Spinal cord (tissue), 10 donors: ENCODE results near the gene TAS2R13. TPM values are rescaled to one million over a fixed set of nuclear protein-coding genes. Genes with fewer than 3 reads are reported as not detected.

ENCODE experiments used
- DNase-seq, 6 donors: peaks; one replicate each; pipeline versions ENCODE4 v3.0.0 to v3.0.0-alpha.2; 2013 to 2015; ENCODE audit warnings: low spot score in 6 of 6, low read depth in 4 of 6
- H3K27ac ChIP-seq: one replicate; pipeline ENCODE4 v1.5.1; 2013; ENCODE audit warnings: low read depth, low read length, control low read depth
- H3K27me3 ChIP-seq: one replicate; pipeline ENCODE4 v1.6.1; 2013; ENCODE audit warnings: low read length; ENCODE audit not compliant: control insufficient read depth, insufficient read depth
- H3K36me3 ChIP-seq: one replicate; pipeline ENCODE4 v1.6.1; 2013; ENCODE audit warnings: low read length; ENCODE audit not compliant: control insufficient read depth, insufficient read depth
- H3K4me1 ChIP-seq: one replicate; pipeline ENCODE4 v1.6.1; 2013; ENCODE audit warnings: low read length; ENCODE audit not compliant: control insufficient read depth, insufficient read depth
- H3K4me3 ChIP-seq: one replicate; pipeline ENCODE4 v1.5.1; 2013; ENCODE audit warnings: low read depth, low read length, control low read depth
- H3K9me3 ChIP-seq: one replicate; pipeline ENCODE4 v1.6.1; 2013; ENCODE audit warnings: low read length; ENCODE audit not compliant: control insufficient read depth, insufficient read depth
- WGBS: methylation state at CpG from one replicate; pipeline ENCODE4 v1.1.5; 2013; ENCODE audit warnings: missing lambda C conversion rate; ENCODE audit not compliant: insufficient coverage; 5-methylcytosine and 5-hydroxymethylcytosine counted together
- polyA plus RNA-seq, 2 donors: library from polyadenylated mRNA; unstranded; fragments of 120-200 nt; gene quantifications; one replicate each; pipeline ENCODE4 v1.2.1, GENCODE V29; 2013; ENCODE audit not compliant: insufficient read length in 2 of 2
- total RNA-seq, 2 donors: library from RNA; depleted of rRNA in 1 of 2; stranded (reverse); fragments of 120-200 nt in 1 of 2; fragments of >200 nt in 1 of 2; gene quantifications; one replicate each; pipeline versions ENCODE4 v1.2.3 to v1.2.4, GENCODE V29; 2013 to 2014
- donor health status: healthy.

Gene TAS2R13
- total and polyA plus RNA-seq, 4 donors = 2.5 to 10.9 TPM; not detected in 2

- Histone ChIP-seq H3K4me1 (no peaks in the 10 kb centered on the region), H3K36me3 (peaks cover 3% of the 10 kb centered on the region), H3K9me3 (no peaks in the 10 kb centered on the region), H3K4me3 (no peak overlapping the region), H3K27me3 (no peaks in the 10 kb centered on the region), H3K27ac (no peak overlapping the region)
- DNase-seq = no peak
These were observed 20.1 kb downstream of the TAS2R13 start for GRCh38 chr12:10889226-10889625.

DNA sequence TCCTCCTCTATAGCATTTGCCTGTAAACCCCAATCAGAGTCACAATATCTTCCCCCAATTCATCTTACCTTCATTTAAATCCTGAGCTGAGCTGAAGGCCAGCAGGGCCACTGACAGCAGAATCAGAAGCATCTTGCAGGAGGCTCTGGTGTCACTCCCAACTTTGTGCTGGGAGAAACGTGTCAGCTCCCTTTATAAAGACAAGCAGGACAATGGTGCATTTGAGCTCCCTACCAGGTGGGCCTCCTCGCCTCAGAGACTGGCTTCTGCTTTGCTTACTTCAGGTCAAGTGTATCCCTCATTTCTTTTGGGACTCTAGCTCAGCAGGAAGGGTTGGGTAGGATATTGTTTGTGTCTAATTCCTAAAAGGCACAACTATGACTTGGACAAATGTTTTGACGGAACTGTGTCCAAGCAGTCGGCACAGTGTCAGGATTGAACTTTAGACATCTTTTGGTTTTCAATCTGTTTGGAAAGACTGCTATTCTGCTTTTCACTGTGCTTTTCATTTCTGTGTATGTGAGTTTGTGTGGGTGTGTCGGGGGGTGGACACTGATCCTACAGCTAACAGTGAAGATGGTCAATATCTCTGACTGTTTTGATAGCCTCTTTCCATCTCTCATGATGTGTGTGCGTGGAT, 25.2 kb downstream of the TAS2R13 start, which contains the start of gene PRH1:
TSS of gene PRH1 (minus strand) at position 170 of the 640 bp plus-strand sequence. CDS start at position 132, 38 bp downstream.
- Histone ChIP-seq H3K27ac (no peak within 1 kb of the TSS), H3K9me3 (no peaks in the 10 kb centered on the region), H3K4me1 (no peaks in the 10 kb centered on the region), H3K4me3 (no peak within 1 kb of the TSS), H3K27me3 (no peaks in the 10 kb centered on the region), H3K36me3 (no peaks in the 10 kb centered on the region)
- 81% methylated on average over 5 of the region's 6 CpGs for WGBS
- DNase-seq = no peak

DNA sequence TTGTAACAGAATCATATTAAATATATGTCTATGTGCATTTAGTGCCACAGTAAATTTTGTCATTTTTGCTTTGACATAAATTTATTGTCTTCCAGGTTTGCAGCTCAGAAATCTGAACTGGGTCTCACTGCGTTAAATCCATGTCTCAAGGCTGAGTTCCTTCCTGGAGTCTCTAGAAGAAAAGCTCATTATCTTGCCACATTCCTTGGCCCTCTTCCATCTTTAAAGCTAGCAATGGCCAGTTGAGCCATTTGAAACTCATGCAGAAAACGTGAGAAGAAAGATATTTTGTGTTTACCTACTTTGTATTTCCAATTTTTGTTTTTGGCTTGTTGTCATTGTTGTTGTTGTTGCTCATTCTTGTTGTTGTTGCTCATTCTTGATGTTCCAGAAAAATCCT, 36.0 kb downstream of the TAS2R13 start:
- DNase-seq = peak in 4 of 6 donors; percentile 2 to 38 (median 20)
- H3K4me3 ChIP-seq = no peak overlapping the region
- H3K36me3 ChIP-seq = peaks cover 2% of the 10 kb centered on the region
- WGBS = 33% methylated on average over 1 of the region's 2 CpGs
- no peaks in the 10 kb centered on the region for H3K9me3 ChIP-seq
- no peaks in the 10 kb centered on the region for H3K4me1 ChIP-seq
- H3K27ac ChIP-seq = no peak overlapping the region
- H3K27me3 ChIP-seq = no peaks in the 10 kb centered on the region

GRCh38 chr12:10867381-10867780, 42.0 kb downstream of the TAS2R13 start:
- no peak for DNase-seq
- Histone ChIP-seq H3K4me3 (no peak overlapping the region), H3K4me1 (no peaks in the 10 kb centered on the region), H3K27ac (no peak overlapping the region), H3K9me3 (no peaks in the 10 kb centered on the region), H3K36me3 (no peaks in the 10 kb centered on the region), H3K27me3 (no peaks in the 10 kb centered on the region)
- WGBS = no CpG with 5 or more reads among the region's 2 CpGs

GRCh38 chr12:10863512-10864218, 45.7 kb downstream of the TAS2R13 start:
- Histone ChIP-seq H3K9me3 (peaks cover 4% of the 10 kb centered on the region), H3K27ac (no peak overlapping the region), H3K36me3 (no peaks in the 10 kb centered on the region), H3K4me3 (no peak overlapping the region), H3K27me3 (no peaks in the 10 kb centered on the region), H3K4me1 (no peaks in the 10 kb centered on the region)
- DNase-seq = peak in 1 of 6 donors; percentile 44
- no CpG with 5 or more reads among the region's 2 CpGs for WGBS

- Histone ChIP-seq H3K4me3 (no peak overlapping the region), H3K27me3 (no peaks in the 10 kb centered on the region), H3K27ac (no peak overlapping the region), H3K9me3 (peaks cover 8% of the 10 kb centered on the region), H3K36me3 (no peaks in the 10 kb centered on the region), H3K4me1 (no peaks in the 10 kb centered on the region)
- no peak for DNase-seq
- 88% methylated on average over 2 of the region's 2 CpGs for WGBS
These were observed 48.0 kb downstream of the TAS2R13 start for GRCh38 chr12:10861366-10861765.

Other genes with a start within 250 kb of the TAS2R13 start
- gene STYK1, start 235.5 kb downstream of the TAS2R13 start, total RNA-seq = 10 to 100 TPM in 1 of 2 donors, 1 to 10 TPM in 1; 3.0 to 11.2 TPM
- 1 to 10 TPM; 6.2 to 6.4 TPM for gene STYK1, start 235.5 kb downstream of the TAS2R13 start, polyA plus RNA-seq
- 10 to 100 TPM; 54.6 to 61.7 TPM for gene YBX3, start 186.2 kb downstream of the TAS2R13 start, total RNA-seq
- 10 to 100 TPM; 56.2 to 80.2 TPM for gene YBX3, start 186.2 kb downstream of the TAS2R13 start, polyA plus RNA-seq
- gene TAS2R7, start 106.9 kb downstream of the TAS2R13 start, total RNA-seq = under 1 TPM in 1 of 2 donors, not detected in 1; 0.33 TPM
- gene TAS2R7, start 106.9 kb downstream of the TAS2R13 start, polyA plus RNA-seq = not detected
- gene TAS2R8, start 102.3 kb downstream of the TAS2R13 start, total RNA-seq = under 1 TPM; 0.11 to 0.89 TPM
- gene TAS2R8, start 102.3 kb downstream of the TAS2R13 start, polyA plus RNA-seq = not detected
- gene TAS2R9, start 99.4 kb downstream of the TAS2R13 start, total RNA-seq = 1 to 10 TPM in 1 of 2 donors, under 1 TPM in 1; 0.44 to 1.4 TPM
- under 1 TPM in 1 of 2 donors, not detected in 1; 0.24 TPM for gene TAS2R9, start 99.4 kb downstream of the TAS2R13 start, polyA plus RNA-seq
- 1 to 10 TPM; 1.8 to 4.5 TPM for gene TAS2R10, start 83.2 kb downstream of the TAS2R13 start, total RNA-seq
- under 1 TPM; 0.74 to 0.86 TPM for gene TAS2R10, start 83.2 kb downstream of the TAS2R13 start, polyA plus RNA-seq
- 10 to 100 TPM in 1 of 2 donors, 1 to 10 TPM in 1; 3.5 to 11.8 TPM for gene PRR4, start 60.1 kb downstream of the TAS2R13 start, total RNA-seq
- 10 to 100 TPM; 10.7 to 12.5 TPM for gene PRR4, start 60.1 kb downstream of the TAS2R13 start, polyA plus RNA-seq
- 10 to 100 TPM; 44.5 to 66.9 TPM for gene PRH1, start 25.3 kb downstream of the TAS2R13 start, total RNA-seq
- 10 to 100 TPM in 1 of 2 donors, 1 to 10 TPM in 1; 10.0 to 12.3 TPM for gene PRH1, start 25.3 kb downstream of the TAS2R13 start, polyA plus RNA-seq
- gene PRH2, start 19.7 kb upstream of the TAS2R13 start, total RNA-seq = under 1 TPM in 1 of 2 donors, not detected in 1; 0.88 TPM
- gene PRH2, start 19.7 kb upstream of the TAS2R13 start, polyA plus RNA-seq = not detected
- 10 to 100 TPM in 1 of 2 donors, 1 to 10 TPM in 1; 3.0 to 13.3 TPM for gene TAS2R14, start 29.7 kb upstream of the TAS2R13 start, total RNA-seq
- 1 to 10 TPM; 4.6 to 5.3 TPM for gene TAS2R14, start 29.7 kb upstream of the TAS2R13 start, polyA plus RNA-seq
- 10 to 100 TPM in 1 of 2 donors, 1 to 10 TPM in 1; 3.9 to 10.9 TPM for gene TAS2R50, start 77.3 kb upstream of the TAS2R13 start, total RNA-seq
- under 1 TPM in 1 of 2 donors, not detected in 1; 0.17 TPM for gene TAS2R50, start 77.3 kb upstream of the TAS2R13 start, polyA plus RNA-seq
- gene TAS2R20, start 88.7 kb upstream of the TAS2R13 start, total RNA-seq = 10 to 100 TPM in 1 of 2 donors, 1 to 10 TPM in 1; 3.4 to 14.6 TPM
- 1 to 10 TPM; 2.1 to 2.6 TPM for gene TAS2R20, start 88.7 kb upstream of the TAS2R13 start, polyA plus RNA-seq
- 10 to 100 TPM in 1 of 2 donors, 1 to 10 TPM in 1; 6.3 to 15.9 TPM for gene TAS2R19, start 113.1 kb upstream of the TAS2R13 start, total RNA-seq
- 1 to 10 TPM; 1.4 to 2.3 TPM for gene TAS2R19, start 113.1 kb upstream of the TAS2R13 start, polyA plus RNA-seq
- gene TAS2R31, start 121.8 kb upstream of the TAS2R13 start, total RNA-seq = 10 to 100 TPM in 1 of 2 donors, 1 to 10 TPM in 1; 7.8 to 18.3 TPM
- 1 to 10 TPM in 1 of 2 donors, under 1 TPM in 1; 0.82 to 1.6 TPM for gene TAS2R31, start 121.8 kb upstream of the TAS2R13 start, polyA plus RNA-seq
- 1 to 10 TPM; 2.1 to 7.5 TPM for gene TAS2R46, start 152.7 kb upstream of the TAS2R13 start, total RNA-seq
- under 1 TPM in 1 of 2 donors, not detected in 1; 0.23 TPM for gene TAS2R46, start 152.7 kb upstream of the TAS2R13 start, polyA plus RNA-seq
- gene TAS2R43, start 182.8 kb upstream of the TAS2R13 start, total RNA-seq = 10 to 100 TPM in 1 of 2 donors, 1 to 10 TPM in 1; 3.4 to 10.8 TPM
- gene TAS2R43, start 182.8 kb upstream of the TAS2R13 start, polyA plus RNA-seq = under 1 TPM; 0.42 to 0.63 TPM
- gene TAS2R30, start 225.1 kb upstream of the TAS2R13 start, total RNA-seq = 10 to 100 TPM in 1 of 2 donors, 1 to 10 TPM in 1; 5.7 to 17.0 TPM
- gene TAS2R30, start 225.1 kb upstream of the TAS2R13 start, polyA plus RNA-seq = under 1 TPM; 0.14 to 0.19 TPM